Measurements from ENCODE around the gene FAM184A. TPM values are rescaled to one million over a fixed set of nuclear protein-coding genes. Genes with fewer than 3 reads are reported as not detected.

FAM184A gene
- total and polyA plus RNA-seq, 2 of the 8 experiments (the other 6 are each of a cell fraction or from before 2014, with no cell fraction given), result 6.3 to 11.3 TPM

DNA sequence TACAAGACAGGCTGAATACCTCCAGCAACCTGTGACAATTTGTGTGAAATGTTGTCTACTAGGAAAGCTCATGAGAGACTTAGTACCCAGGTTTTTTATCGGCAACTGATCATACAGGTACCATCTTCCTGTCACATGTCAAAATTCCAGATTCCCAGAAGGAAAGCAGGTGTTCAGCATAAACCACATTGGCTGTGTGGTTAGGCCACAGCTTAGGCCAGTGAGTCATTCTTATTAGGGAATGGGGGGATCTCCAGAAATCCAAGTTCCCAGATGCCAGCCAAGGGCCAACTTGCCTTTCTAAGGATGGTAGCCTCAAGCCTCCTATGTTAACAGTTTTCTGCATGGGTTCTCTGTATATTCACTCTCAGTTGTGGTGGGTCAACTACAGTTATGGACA, 65.9 kb downstream of the FAM184A start:
- Histone ChIP-seq H3K27me3 (replicated peaks in 1 of 4; ENCODE audit: control insufficient read depth in 3 of 4, extremely low read depth in 1 of 4, insufficient read depth in 3 of 4, low read length in 3 of 4) (no peaks in the 10 kb centered on the region), H2AK5ac (ENCODE audit: low read depth, low read length) (no peak overlapping the region), H3K14ac (ENCODE audit: insufficient read length) (no peak overlapping the region), H4K8ac (ENCODE audit: extremely low read depth, insufficient read depth, low read length) (no peak overlapping the region), H3K18ac (ENCODE audit: extremely low read depth, low read length) (no peak overlapping the region), H3K36me3 (ENCODE audit: control insufficient read depth in 2 of 4, insufficient read depth in 4 of 4, low read length in 3 of 4) (peaks cover 0 to 26% (median 1%) of the 10 kb centered on the region in 4 experiments; a peak in 3 of 8 replicates), H2BK15ac (ENCODE audit: low read length) (no peak overlapping the region), H3K79me2 (ENCODE audit: control insufficient read depth in 1 of 2, insufficient read depth in 2 of 2, low read length in 2 of 2) (no peaks in the 10 kb centered on the region), H2BK20ac (ENCODE audit: low read length) (no peak overlapping the region), H3K4me3 (ENCODE audit: extremely low read depth in 1 of 4, insufficient read depth in 2 of 4, low read depth in 3 of 4, low read length in 4 of 4) (no peak overlapping the region), H3K4me1 (replicated peaks in 1 of 4; ENCODE audit: control insufficient read depth in 3 of 4, insufficient read depth in 4 of 4, low read length in 3 of 4) (no peaks in the 10 kb centered on the region), H4K20me1 (replicated peaks in 1 of 2; ENCODE audit: control insufficient read depth in 1 of 2, insufficient read depth in 2 of 2, low read length in 2 of 2) (no peaks in the 10 kb centered on the region), H3K56ac (replicated peaks; ENCODE audit: insufficient read length, low read depth, low read length) (no peak overlapping the region), H4K91ac (replicated peaks; ENCODE audit: insufficient read length, low read length) (no peak overlapping the region), H3K23me2 (ENCODE audit: low read depth, low read length) (no peaks in the 10 kb centered on the region), H3K4me2 (ENCODE audit: insufficient read depth in 1 of 2, low read depth in 2 of 2, low read length in 2 of 2) (no peak overlapping the region), H3K23ac (ENCODE audit: insufficient read length) (no peak overlapping the region), H3K27ac (ENCODE audit: low read depth, low read length) (no peak overlapping the region), H2BK5ac (ENCODE audit: low read depth, low read length) (no peak overlapping the region), H3K4ac (replicated peaks; ENCODE audit: insufficient read length, low read depth, low read length) (no peak overlapping the region), H3K9me3 (ENCODE audit: insufficient read depth in 2 of 2, low read depth in 1 of 2, low read length in 1 of 2) (peaks cover 15 to 18% of the 10 kb centered on the region in 2 experiments), H2AFZ (ENCODE audit: low read length) (no peak overlapping the region), H2BK12ac (ENCODE audit: low read depth, low read length) (no peak overlapping the region), H3K9ac (replicated peaks in 1 of 4; ENCODE audit: extremely low read depth in 1 of 4, low read depth in 3 of 4, low read length in 3 of 4) (no peak overlapping the region), H2BK120ac (replicated peaks; ENCODE audit: low read depth, low read length) (no peak overlapping the region), H4K5ac (ENCODE audit: insufficient read length, low read depth, low read length) (no peak overlapping the region), H3K79me1 (ENCODE audit: low read depth, low read length) (no peaks in the 10 kb centered on the region)
- no peak for FAIRE-seq
- 100% methylated on average over 1 of the region's 1 CpG; no CpG with 5 or more reads in 1 of the 2 experiments for whole genome bisulfite sequencing, 2 experiments (ENCODE audit: extremely low coverage in 1 of 2, insufficient coverage in 1 of 2, insufficient read length in 1 of 2, insufficient replicate concordance in 2 of 2, low coverage in 1 of 2, low lambda C conversion rate in 2 of 2, missing lambda C conversion rate in 1 of 2)
- ChIA-PET CTCF (ENCODE audit: partially characterized antibody) (interaction anchor here (0.6 to 2.1 kb wide), 3 partner anchors 40 to 905 kb away, joined by 3 to 5 read pairs (median 4); no protein-coding TSS in a partner anchor), POLR2A (ENCODE audit: partially characterized antibody) (no interaction called here)
- TF ChIP-seq POLR2A (IDR thresholded peaks at IDR 0.05; ENCODE audit: control extremely low read depth in 1 of 2, low read depth in 2 of 2, low read length in 2 of 2) (no peak), TEAD4 (IDR thresholded peaks at IDR 0.05; ENCODE audit: low read depth, low read length) (no peak), TBP (IDR thresholded peaks at IDR 0.05; ENCODE audit: low read depth, low read length) (no peak), GABPA (IDR thresholded peaks at IDR 0.05; ENCODE audit: borderline replicate concordance, insufficient read depth, low read length) (no peak), JUN (IDR thresholded peaks at IDR 0.05; ENCODE audit: low read depth, low read length) (no peak), KDM5A (IDR thresholded peaks at IDR 0.05; ENCODE audit: low read length) (no peak), SIRT6 (IDR thresholded peaks at IDR 0.05; ENCODE audit: low read length) (no peak), CREB1 (IDR thresholded peaks at IDR 0.05) (no peak)
- no peak for DNase-seq (ENCODE audit: low read depth in 1 of 2, low spot score in 2 of 2)
